Activated CD4-positive, CD25-positive, alpha-beta regulatory T cell (primary cell): ENCODE measurements around the gene DOCK1.

Experiments used
- DNase-seq, 4 experiments: peaks; one replicate each; lab custom pipeline; 2025; lab: John Stamatoyannopoulos, UW

DOCK1 gene

DNA sequence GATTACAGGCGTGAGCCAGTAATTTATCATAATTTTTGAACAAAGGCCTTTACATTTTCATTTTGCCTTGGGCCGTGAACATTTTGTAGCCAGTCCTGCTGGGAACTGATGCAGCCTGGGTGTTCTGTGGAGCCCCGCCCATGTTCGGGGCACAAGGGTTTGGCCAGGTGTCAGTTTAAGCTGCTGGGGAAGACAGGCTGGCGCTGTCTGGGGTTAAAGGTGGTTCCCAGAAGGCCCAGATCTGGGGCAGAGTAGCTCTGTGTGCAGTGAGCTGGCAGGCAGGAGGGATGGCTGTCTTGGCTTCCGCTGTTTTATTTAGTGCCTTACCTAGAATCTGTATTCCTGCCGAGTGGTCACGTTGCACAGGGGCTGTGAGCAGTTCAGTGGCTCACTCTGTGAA lies 50.2 kb downstream of the DOCK1 start:
- DNase-seq = no peak

- no peak for DNase-seq
These were observed 50.9 kb downstream of the DOCK1 start for GRCh38 chr10:126955934-126956711.

DNA sequence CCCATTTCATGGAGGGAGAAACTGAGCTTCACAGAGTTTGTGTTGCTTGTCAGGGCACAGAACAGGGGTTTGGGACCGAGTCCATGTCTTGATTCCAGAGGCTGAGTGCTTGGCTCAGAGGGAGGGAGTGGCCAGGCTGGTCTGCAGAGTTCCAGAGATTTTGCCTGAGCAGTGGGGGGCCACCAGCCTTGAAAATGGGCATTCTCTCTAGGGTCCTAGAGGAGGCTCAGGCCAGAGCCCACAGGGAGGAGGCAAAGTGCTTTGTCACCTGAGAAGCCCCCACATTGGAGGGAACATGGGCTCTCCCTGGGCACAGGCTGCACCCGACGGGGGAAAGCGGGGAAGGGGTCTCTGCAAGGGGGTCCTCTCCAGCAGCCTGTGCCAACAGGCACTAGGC lies 51.5 kb downstream of the DOCK1 start:
- DNase-seq = no peak

DNA sequence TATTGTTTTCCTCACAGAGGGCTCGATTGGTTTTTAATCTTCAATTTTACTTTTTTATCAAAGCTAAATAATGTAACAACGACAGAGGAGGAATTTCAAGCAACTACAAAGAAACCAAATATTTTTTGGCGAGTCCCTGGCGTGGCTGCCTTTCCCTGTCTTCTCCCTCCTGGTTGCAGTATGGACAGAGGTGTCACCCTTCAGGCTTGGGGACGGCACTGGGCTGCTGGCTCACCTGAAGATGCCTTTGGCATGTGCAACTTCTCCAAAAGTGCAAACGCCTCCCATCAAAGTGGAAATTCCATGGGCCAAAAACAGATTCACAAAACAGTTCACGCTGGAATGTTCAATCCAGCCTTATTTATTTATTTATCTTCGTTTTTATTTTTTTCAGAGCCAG lies 51.9 kb downstream of the DOCK1 start:
- DNase-seq = no peak

DNA sequence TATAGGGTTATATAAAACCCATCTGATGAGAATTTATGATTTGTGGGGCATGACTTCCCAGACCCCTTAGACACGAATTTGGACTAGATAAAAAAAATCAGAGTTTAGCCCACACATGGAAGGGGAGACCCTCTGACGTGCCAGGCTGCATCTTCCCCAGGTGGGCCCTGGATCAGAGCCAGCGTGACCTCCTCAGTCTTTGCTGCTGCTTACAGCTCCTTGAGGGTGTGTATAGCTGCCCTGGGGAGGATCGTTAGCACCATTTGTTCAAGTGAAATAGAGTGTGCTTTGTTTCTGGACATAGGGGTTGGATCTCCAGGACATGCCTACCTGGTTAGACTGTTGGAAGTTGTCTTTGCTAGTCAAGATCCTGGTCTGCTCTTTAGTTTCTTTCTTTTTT lies 54.2 kb downstream of the DOCK1 start:
- DNase-seq = no peak

- no peak for DNase-seq
These were observed 54.9 kb downstream of the DOCK1 start for GRCh38 chr10:126959906-126960685.

DNA sequence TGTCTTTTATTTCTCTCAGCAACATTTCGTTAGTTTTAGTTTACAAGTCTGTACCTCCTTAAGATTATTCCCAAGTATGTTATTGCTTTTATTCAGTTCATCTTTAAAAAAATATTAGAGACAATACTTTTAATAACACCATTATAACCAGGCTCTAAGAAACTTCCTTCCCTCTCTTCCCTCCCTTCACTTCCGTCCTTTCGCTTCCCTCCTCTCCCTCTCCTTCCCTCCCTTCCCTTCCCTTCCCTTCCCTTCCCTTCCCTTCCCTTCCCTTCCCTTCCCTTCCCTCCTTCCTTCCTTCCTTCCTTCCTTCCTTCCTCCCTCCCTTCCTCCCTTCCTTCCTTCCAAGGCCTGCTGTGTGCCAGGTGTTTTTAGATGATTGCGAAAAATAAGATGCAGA lies 58.1 kb downstream of the DOCK1 start:
- DNase-seq = no peak

GRCh38 chr10:126964190-126964589 lies 59.0 kb downstream of the DOCK1 start:
- no peak for DNase-seq

DNA sequence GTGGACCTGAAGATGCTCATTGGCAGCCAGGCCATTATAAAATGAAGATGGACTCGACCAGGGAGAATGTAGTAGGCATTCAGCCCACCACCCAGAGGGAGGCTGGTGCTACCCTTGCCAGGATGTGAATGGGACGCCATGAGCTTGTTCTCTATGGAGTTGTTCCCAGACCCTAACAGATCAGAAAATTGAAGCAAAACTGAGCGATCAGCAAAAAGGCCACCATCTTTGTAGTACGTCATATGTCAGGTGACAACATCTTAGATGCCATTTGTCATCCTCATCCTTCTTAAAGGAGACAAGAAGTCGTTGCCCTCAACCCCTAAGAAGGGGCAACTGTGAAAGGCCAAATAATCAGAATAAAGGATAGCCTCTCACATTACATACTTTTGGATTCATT lies 61.7 kb downstream of the DOCK1 start:
- DNase-seq = no peak

- DNase-seq = no peak
These were observed 64.1 kb downstream of the DOCK1 start for GRCh38 chr10:126969310-126969709.

- DNase-seq = no peak
These were observed 67.6 kb downstream of the DOCK1 start for GRCh38 chr10:126972635-126973414.

GRCh38 chr10:126975221-126975620 lies 70.0 kb downstream of the DOCK1 start:
- no peak for DNase-seq

DNA sequence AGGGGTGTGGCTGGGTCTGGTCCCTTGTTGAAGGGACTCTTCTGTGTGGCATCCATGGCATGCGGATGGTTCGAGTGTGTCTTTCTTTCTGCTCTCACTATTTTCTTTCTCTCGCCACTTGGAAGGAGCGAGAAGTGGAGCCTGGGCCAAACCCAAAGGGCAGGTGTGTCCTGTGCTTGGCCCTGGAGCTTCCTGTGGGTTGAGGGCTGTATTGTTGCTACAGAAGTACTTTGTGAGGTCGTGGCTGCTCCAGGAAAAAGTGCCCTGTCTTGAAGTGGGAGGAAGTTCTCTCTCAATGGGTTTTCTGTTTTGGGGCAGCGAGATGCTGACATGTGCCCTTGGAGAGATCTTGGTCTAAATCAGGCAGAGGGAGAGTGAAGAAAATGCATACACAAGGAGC lies 72.0 kb downstream of the DOCK1 start:
- no peak for DNase-seq

- DNase-seq = no peak
These were observed 74.1 kb downstream of the DOCK1 start for GRCh38 chr10:126979311-126979710.

GRCh38 chr10:126993208-126993607 lies 88.0 kb downstream of the DOCK1 start:
- no peak for DNase-seq

DNA sequence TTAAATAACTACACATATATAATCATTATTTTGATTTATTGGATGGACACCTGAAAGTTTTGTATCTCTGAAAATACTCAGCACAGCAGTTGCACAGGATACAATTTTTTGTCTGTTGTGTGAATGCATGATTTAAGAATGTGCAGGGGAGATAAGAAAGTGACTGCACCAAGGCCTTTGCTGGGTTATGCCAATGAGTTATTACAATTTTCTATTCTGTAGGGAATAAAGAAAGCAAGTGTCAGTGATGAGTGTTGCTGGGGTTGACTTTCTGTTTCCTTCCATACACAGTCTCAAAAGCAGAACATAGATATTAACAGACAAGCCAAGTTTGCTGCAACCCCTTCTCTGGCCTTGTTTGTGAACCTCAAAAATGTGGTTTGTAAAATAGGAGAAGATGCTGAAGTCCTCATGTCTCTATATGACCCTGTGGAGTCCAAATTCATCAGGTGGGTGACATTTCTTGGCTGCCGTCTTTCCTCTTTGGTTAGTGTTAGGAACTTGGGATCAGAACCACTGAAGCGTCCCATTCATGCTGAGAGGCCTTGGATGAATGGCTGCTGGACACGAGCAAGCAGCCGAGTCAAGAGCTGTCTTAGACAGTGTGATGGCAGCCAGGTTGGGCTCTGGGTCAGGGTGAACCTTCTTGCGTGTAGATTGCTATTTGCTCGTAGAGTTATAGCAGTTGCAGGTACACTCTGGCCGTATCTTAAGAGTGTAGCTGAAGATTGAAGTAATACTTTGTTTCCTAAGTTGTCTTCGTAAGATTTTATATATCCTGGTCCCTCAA lies 92.8 kb downstream of the DOCK1 start:
- DNase-seq = no peak

- DNase-seq = no peak
These were observed 95.4 kb downstream of the DOCK1 start for GRCh38 chr10:127000598-127000997.

DNA sequence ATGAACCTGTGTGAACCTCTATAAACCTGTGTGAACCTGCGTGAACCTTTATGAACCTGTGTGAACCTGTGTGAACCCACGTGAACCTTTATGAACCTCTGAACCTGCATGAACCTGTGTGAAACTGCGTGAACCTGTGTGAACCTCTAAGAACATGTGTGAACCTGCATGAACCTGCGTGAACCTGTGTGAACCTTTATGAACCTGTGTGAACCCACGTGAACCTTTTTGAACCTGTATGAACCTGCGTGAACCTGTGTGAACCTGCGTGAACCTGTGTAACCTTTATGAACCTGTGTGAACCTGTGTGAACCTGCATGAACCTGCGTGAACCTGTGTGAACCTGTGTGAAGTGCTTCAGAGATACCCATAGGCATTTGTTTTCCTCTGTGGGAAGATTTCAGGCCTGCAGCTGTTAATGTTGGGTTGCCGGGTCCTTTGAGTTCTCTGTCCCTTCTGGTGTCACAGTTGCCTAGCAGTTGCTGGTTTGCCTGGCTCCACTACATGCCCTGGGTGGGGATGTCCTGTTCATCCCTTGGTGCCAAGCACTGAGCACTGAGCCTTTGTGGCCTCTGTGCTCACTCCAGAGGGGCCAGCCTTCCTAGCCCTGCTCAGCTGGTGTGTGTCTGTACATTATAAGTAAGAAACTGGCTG lies 97.9 kb downstream of the DOCK1 start:
- no peak for DNase-seq

DNA sequence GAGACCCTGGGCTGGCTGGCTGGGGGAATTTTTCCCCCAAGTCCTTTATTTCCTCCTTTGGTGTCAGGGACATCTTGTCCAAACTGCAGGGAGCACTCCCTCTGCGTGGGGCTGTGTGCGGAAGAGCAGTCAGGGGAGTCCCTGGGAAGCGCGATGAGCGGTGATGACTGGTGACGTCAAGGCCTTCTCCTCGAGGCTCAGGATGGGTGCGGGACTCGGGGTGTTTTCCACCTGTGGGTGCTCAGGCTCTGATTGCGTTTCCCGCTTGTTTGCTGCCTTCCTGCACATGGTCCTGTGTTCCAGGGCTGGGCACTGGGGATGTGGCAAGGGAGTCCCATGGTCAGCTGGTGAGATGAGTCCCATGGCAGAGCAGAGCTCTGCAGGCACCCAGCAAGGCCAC lies 101.2 kb downstream of the DOCK1 start:
- no peak for DNase-seq

- no peak for DNase-seq
These were observed 104.1 kb downstream of the DOCK1 start for GRCh38 chr10:127009366-127009765.

DNA sequence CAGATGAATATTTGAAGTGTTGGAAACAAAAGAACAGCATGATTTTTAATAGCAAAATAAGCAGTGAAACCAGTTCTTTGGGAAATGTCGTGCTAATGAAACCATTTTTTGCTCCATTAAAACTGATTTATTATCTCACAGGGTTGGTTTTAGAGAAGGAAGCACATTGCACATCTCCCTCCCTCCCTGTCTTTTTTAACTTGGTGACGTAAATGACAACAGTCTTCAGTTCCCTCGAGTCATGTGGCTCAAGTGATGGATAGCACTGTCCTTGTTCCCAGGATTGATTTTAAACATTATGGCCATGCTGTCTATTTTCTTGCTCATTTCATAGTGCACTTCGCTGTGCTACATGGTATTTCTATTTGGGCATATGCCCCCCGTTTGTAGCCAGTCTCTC lies 105.9 kb downstream of the DOCK1 start:
- no peak for DNase-seq
